Measurements from ENCODE around the gene ERI2. TPM values are rescaled to one million over a fixed set of nuclear protein-coding genes. Genes with fewer than 3 reads are reported as not detected.
A peak's percentile ranks its signal among the peaks of the same experiment; 100 is the strongest.
"Not testable (repeated sequence)": the region's sequence is repeated elsewhere in the genome, so short reads cannot be mapped to it uniquely, and the experiment has no call there.

The ERI2 gene
- total RNA-seq, 1 donor from 2014 or later, result 15.4 TPM

DNA sequence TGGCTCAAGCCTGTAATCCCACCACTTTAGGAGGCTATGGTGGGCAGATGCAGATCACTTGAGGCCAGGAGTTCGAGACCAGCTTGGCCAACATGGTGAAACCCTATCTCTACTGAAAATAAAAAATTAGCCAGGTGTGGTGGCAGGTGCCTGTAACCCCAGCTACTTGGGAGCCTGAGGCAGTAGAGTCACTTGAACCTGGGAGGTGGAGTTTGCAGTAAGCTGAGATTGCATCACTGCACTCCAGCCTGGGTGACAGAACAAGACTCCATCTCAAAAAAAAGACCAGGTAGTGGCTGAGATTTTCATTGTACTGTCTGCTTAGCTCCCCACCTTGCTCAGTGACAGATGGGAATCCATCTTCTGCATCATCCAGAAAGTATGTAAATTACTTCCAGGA lies 41.8 kb downstream of the ERI2 start:
- not testable (repeated sequence) for ATAC-seq

DNA sequence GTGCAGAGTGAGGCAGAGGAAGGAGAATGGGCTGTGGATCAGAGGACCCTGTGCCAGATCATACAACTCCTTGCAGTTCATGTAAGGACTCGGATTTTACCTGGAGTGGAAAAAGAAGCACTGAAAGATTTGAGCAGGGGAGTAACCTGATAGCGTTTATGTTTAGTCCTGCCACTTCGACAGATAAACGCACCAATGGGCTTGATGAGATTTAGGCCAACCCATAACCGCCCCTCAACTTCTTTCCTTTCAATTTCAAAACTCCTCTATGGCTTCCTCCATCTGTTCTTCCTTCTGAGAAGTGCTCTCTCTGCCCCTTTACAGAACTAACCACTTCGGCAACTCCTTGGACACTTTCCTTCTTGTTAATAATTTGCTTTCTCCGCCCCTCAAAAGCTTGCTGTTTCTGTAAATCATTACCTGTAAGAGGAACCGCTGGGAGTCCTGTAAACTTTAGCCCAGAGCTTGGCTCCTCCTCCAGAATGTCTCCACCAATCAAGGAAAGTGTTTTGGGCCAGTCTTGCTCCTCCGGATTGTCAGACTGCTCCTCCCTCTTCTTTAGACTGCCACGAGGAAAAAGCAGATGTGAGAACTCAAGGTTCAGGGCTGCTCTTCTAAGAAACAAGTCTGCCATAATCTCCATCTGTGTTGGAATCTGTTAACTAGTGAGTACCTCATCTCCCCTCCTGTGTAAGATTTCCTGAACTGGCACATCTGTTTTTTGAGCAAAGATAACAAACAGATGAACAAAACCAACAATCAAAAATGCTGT lies 42.6 kb downstream of the ERI2 start, which contains the start of gene ACSM3:
Gene ACSM3, plus strand, starts transcription at position 554 of the 772 bp plus-strand sequence. CDS start 6,021 bp downstream, outside the sequence.
- ATAC-seq, result peak; percentile 92

DNA sequence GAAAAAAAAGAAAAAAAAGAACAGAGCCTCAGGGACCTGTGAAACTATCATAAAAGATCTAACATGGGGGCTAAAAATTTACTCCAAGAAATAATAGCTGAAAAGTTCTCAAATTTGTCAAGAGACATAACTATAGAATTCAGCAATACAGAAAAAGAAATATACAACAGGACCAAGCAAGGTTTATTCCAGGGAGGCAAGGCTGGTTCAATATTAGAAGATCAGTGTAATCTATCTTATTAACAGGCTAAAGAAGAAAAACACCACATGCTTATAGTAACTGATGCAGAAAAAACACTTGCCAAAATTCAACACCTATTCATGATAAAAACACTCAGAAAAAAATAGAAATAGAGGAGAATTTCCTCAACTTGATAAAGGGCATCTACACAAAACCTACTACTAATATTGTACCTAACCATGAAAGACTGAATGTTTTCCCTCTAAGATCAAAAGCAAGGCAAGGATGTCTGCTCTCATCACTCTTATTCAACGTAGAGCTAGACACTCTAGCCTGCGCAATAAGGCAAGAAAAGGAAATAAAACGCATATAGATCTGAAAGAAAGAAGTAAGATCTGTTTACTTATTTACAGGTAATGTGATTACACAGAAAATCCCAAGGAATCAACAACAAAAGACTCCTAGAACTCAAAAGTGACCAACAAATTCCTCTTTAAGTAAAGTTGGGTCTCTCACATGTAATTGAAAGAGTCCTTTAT lies 43.7 kb downstream of the ERI2 start:
- ATAC-seq, result no peak

DNA sequence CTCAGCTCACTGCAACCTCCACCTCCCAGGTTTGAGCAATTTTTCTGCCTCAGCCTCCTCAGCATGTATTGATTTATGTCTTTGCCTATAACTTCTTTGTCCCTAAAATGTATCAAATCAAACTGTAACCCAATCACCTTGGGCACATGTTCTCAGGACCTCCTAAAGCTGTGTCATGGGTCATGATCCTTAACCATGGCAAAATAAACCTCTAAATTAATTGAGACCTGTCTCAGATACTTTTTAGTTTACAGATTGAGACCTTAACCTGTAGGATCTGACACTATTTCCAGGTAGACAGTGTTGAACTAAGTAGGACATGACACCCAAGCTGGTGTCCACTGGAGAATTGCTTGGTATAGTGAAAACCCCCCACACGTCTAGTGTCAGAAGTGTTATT lies 45.1 kb downstream of the ERI2 start:
- no peak for ATAC-seq

DNA sequence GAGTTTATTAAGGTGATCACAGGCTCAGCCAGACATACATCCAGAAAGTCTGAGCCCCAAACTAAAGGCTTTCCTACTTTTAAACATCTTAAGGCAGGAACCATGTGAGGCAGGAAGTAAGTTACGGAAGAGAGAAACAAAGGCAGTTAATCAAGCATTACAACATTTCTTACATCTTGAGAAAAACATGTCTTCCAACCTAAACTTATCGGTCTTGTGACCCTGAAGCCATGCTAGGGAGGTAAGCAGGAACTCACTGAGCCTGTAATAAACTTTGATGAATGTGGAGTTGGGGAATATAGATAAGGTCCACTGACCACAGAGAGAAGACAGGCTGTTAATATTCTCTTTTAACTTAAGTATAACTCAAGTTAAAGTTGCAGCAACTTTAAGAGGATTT lies 45.9 kb downstream of the ERI2 start:
- ATAC-seq, result no peak

DNA sequence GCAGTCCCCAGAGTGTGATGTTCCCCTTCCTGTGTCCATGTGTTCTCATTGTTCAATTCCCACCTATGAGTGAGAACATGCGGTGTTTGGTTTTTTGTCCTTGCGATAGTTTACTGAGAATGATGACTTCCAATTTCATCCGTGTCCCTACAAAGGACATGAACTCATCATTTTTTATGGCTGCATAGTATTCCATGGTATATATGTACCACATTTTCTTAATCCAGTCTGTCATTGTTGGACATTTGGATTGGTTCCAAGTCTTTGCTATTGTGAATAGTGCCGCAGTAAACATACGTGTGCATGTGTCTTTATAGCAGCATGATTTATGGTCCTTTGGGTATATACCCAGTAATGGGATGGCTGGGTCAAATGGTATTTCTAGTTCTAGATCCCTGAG lies 50.5 kb downstream of the ERI2 start:
- not testable (repeated sequence) for ATAC-seq

DNA sequence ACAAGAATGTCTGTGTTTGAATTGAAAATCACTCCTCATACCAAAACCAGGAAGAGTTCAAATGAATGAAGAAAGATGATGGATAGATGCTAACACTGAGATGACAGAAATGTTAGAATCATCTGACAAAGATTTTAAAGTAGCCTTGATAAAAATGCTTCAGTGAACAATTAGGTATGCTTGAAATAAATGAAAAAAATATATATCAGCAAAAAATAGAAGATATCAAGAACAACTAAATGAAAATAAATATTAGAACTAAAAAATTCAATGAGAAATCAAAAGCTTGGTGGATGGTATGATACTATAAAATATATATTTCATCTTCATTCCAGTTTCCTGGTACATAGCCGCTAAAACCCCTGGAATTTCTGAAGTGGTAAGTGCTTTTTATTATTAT lies 51.0 kb downstream of the ERI2 start:
- no peak for ATAC-seq

DNA sequence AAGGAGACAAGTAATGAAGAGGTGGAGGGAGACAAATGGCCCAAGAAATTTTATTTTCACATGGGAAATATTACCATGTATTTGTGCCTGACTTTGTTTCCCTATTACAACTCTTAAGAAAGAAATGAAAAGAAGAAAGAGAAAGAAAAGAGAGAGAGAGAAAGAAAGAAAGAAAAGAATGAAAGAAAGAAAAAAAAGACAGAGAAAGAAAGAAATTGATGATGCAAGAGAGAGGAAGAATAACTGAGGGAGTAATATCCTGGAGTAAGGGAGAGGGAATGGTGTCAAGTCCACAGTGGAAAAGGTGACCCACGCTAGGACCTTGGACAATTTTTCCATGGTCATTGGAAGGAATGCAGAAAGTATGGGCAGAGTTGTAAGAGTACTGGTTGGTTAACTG lies 52.5 kb downstream of the ERI2 start:
- ATAC-seq, result no peak

DNA sequence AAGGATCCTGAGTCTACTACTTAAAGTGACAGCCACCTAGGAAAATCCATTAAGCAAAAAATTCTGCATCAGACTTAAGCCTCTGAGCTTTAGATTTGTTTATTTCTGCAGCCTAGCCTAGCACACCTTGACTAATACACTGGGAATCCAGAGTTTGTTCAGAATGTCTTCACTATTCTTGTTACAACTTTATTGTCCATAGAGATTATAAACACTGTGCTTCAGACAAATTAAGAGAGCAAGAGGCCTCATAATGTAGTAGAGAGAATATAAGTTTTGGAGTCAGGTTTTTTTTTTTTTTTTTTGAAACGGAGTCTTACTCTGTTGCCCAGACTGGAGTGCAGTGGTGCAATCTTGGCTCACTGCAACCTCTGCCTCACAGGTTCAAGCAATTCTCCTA lies 55.7 kb downstream of the ERI2 start:
- no peak for ATAC-seq

DNA sequence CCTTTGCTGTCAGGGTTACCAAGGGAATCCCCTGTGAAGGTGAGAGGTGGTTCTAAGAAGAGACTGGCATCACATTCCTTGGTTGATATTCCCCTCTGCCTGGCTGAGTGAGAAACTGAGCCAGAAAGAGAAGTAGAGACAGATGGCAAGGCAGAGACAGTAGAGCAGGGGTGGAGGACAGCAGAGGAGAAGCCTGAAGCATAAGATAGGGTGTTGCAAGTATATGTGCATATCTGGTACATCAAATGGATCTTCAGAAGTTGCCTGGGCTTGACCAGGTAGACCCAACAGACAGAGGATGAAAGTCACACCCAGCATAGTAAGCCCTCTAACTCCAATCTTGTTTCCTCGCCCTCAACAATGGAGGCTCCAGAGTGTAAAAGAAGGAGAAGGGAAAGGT lies 56.8 kb downstream of the ERI2 start:
- no peak for ATAC-seq

DNA sequence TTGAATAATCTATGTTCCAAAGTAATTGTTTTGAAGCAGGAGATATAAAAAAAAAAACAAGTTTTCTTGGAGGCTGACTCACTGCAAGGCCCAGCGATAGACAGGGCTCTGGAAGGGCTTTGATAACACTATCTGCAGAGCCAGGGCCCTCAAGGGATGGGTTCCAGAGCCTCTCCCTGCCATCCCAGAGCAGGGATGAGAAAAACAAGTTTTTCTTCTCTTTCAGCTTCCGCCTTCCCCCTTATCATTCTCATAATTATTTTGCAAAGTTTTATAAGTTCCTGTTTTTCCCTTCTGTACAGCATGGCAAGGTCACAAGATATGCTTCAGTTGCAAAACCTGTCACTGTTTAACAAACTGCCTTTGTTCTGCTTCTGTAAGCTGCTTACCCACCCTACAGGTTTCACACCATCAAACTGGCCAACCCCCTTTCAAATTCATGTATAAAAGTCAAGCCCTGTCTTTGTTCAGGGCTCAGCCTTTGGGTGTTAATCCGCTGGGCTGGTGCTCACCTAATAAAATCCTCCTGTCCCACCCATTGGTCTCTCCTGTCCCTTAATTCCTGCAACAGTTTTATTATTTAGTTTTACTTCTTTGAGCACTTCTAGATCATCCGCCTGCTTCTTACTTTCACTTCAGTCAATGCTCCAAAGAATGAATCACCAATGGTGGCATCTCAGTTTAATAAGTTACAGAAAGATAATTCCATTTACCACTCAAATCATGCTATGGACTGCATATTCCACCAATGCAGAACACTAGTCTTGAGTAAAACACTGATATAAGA lies 59.0 kb downstream of the ERI2 start:
- peak; percentile 47 for ATAC-seq

DNA sequence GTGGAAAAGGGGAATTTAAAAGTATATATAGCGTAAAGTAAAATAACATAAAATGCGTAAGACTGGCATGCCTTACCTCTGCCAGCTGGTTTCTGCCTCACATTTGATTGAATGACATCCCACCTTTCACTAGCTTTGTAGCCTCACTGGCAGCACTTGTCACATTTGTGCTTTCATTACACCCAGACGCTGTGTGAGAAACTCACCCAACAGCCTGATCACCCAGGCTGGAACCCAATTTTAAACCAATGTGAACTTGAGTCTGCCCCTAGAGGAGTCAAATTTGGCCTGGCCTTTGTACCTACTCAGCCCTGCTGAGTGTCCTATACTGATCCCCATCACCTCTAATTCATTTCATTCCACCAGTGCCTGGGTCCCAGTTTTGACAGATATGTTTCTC lies 59.8 kb downstream of the ERI2 start:
- no peak for ATAC-seq

Other genes with a start within 250 kb of the ERI2 start
- not detected for gene ACSM2B, start 230.1 kb downstream of the ERI2 start, total RNA-seq
- 0.64 TPM for gene ACSM1, start 108.8 kb downstream of the ERI2 start, total RNA-seq
- 15.1 TPM for gene THUMPD1, start 64.7 kb downstream of the ERI2 start, total RNA-seq
- 1.5 TPM for gene ACSM3, start 42.5 kb downstream of the ERI2 start, total RNA-seq
- 2.5 TPM for gene REXO5, start 55 bp upstream of the ERI2 start, total RNA-seq
- gene DCUN1D3, start 93.9 kb upstream of the ERI2 start, total RNA-seq, result 17.1 TPM
- gene LYRM1, start 94.3 kb upstream of the ERI2 start, total RNA-seq, result 15.1 TPM

All from esophagus mucosa (tissue), 1 donor.